Measurements from ENCODE around the gene LAMA2.

GRCh38 chr6:129238991-129239390, 356.1 kb downstream of the LAMA2 start:
- TF ChIP-seq CTCF (IDR thresholded peaks at IDR 0.05 in 8 of 11, conservative IDR thresholded peaks at IDR 0.05 in 3 of 11), result no peak
- TF ChIP-seq POLR2A (IDR thresholded peaks at IDR 0.05), result no peak

Measured in spleen (tissue), 7 donors.